COR-L47 (cell line): Measurements from ENCODE around the gene HEATR3.

ENCODE experiments used
- DNase-seq: peaks from one replicate; lab custom pipeline; 2025; lab: John Stamatoyannopoulos, UW

The HEATR3 gene

GRCh38 chr16:50058091-50058771 lies 7.5 kb upstream of the HEATR3 start:
- no peak for DNase-seq

GRCh38 chr16:50059111-50059510 lies 6.7 kb upstream of the HEATR3 start:
- DNase-seq: no peak

- DNase-seq: no peak
These were observed 6.1 kb upstream of the HEATR3 start for GRCh38 chr16:50059669-50060068.

GRCh38 chr16:50061326-50061725 lies 4.4 kb upstream of the HEATR3 start:
- DNase-seq: no peak

GRCh38 chr16:50065241-50065623 lies 538 bp upstream of the HEATR3 start:
- DNase-seq: no peak

- DNase-seq: no peak
These were observed 916 bp downstream of the HEATR3 start for GRCh38 chr16:50066482-50067289.

- DNase-seq: peak; percentile 29
These were observed 1.6 kb downstream of the HEATR3 start for GRCh38 chr16:50067290-50067853.

GRCh38 chr16:50068550-50068949 lies 2.8 kb downstream of the HEATR3 start:
- DNase-seq: no peak

GRCh38 chr16:50069060-50069459 lies 3.3 kb downstream of the HEATR3 start:
- DNase-seq: no peak

- DNase-seq: no peak
These were observed 5.4 kb downstream of the HEATR3 start for GRCh38 chr16:50071075-50071671.

GRCh38 chr16:50072730-50073129 lies 7.0 kb downstream of the HEATR3 start:
- no peak for DNase-seq

- DNase-seq: no peak
These were observed 13.8 kb downstream of the HEATR3 start for GRCh38 chr16:50079397-50080140.

GRCh38 chr16:50081428-50082018 lies 15.8 kb downstream of the HEATR3 start:
- DNase-seq: no peak

- DNase-seq: no peak
These were observed 18.2 kb downstream of the HEATR3 start for GRCh38 chr16:50083996-50084395.

GRCh38 chr16:50086176-50086575 lies 20.4 kb downstream of the HEATR3 start:
- no peak for DNase-seq

GRCh38 chr16:50088302-50088701 lies 22.5 kb downstream of the HEATR3 start:
- no peak for DNase-seq

GRCh38 chr16:50092891-50093290 lies 27.1 kb downstream of the HEATR3 start:
- DNase-seq: no peak

GRCh38 chr16:50093607-50094539 lies 28.1 kb downstream of the HEATR3 start:
- no peak for DNase-seq

GRCh38 chr16:50096791-50097190 lies 31.0 kb downstream of the HEATR3 start:
- DNase-seq: no peak

- no peak for DNase-seq
These were observed 34.3 kb downstream of the HEATR3 start for GRCh38 chr16:50099957-50100648.
